Activated T-helper 2 cell treated with anti-CD3 and anti-CD28 coated beads, Interferon-gamma antibody, Interleukin-2, Interleukin-4, amounts not matched to agents 10 μg/mL and 5 μg/mL and 100 μg/mL, durations not matched to agents 14 hours and 24 hours and 36 hours (primary cell): Measurements from ENCODE around the gene MUSTN1. TPM values are rescaled to one million over a fixed set of nuclear protein-coding genes. Genes with fewer than 3 reads are reported as not detected.

ENCODE experiments used
- DNase-seq: peaks from one replicate; pipeline ENCODE4 v3.0.0; 2021; ENCODE audit warnings: low spot score
- H3K27ac Mint-ChIP-seq: one replicate; pipeline ENCODE4 v1.8.0; 2021; ENCODE audit warnings: mixed read lengths
- H3K27me3 Mint-ChIP-seq: one replicate; pipeline ENCODE4 v1.8.0; 2021; ENCODE audit warnings: low read depth, mixed read lengths
- H3K36me3 Mint-ChIP-seq: one replicate; pipeline ENCODE4 v1.8.0; 2021; ENCODE audit warnings: low read depth, mixed read lengths
- H3K4me1 Mint-ChIP-seq: one replicate; pipeline ENCODE4 v1.8.0; 2021; ENCODE audit warnings: low read depth, mixed read lengths
- H3K4me3 Mint-ChIP-seq: one replicate; pipeline ENCODE4 v1.8.0; 2021; ENCODE audit warnings: low read depth, mild to moderate bottlenecking, moderate library complexity, mixed read lengths
- H3K9me3 Mint-ChIP-seq: one replicate; pipeline ENCODE4 v1.8.0; 2021; ENCODE audit warnings: mixed read lengths
- intact Hi-C: fragments of 100-400 bp; cut with micrococcal nuclease; formaldehyde crosslinking; loops from one replicate; pipeline ENCODE4 v1.15.1; 2023
- total RNA-seq: library from RNA; stranded (reverse); gene quantifications from 2 replicates; pipeline ENCODE4 v1.2.3, GENCODE V29; 2022

MUSTN1 gene
- total RNA-seq, 1 donor from 2014 or later = 2.6 TPM

GRCh38 chr3:52824037-52824436 is 10.8 kb downstream of the MUSTN1 start:
- no peaks in the 10 kb centered on the region for H3K4me1 Mint-ChIP-seq
- intact Hi-C loops = no loop called here
- H3K4me3 Mint-ChIP-seq = no peak overlapping the region
- H3K36me3 Mint-ChIP-seq = no peaks in the 10 kb centered on the region
- H3K27ac Mint-ChIP-seq = no peak overlapping the region
- no peaks in the 10 kb centered on the region for H3K27me3 Mint-ChIP-seq
- no peak for DNase-seq
- no peaks in the 10 kb centered on the region for H3K9me3 Mint-ChIP-seq

- intact Hi-C loops = no loop called here
- no peaks in the 10 kb centered on the region for H3K4me1 Mint-ChIP-seq
- DNase-seq = no peak
- no peaks in the 10 kb centered on the region for H3K36me3 Mint-ChIP-seq
- H3K27ac Mint-ChIP-seq = no peak overlapping the region
- H3K9me3 Mint-ChIP-seq = no peaks in the 10 kb centered on the region
- no peak overlapping the region for H3K4me3 Mint-ChIP-seq
- H3K27me3 Mint-ChIP-seq = no peaks in the 10 kb centered on the region
Measured at GRCh38 chr3:52822363-52822762, 12.5 kb downstream of the MUSTN1 start.

- no peak for DNase-seq
- Mint-ChIP-seq H3K4me1 (no peaks in the 10 kb centered on the region), H3K36me3 (no peaks in the 10 kb centered on the region), H3K9me3 (no peaks in the 10 kb centered on the region), H3K27ac (no peak overlapping the region), H3K4me3 (no peak overlapping the region), H3K27me3 (no peaks in the 10 kb centered on the region)
- intact Hi-C loops = no loop called here
Measured at GRCh38 chr3:52820736-52821135, 14.1 kb downstream of the MUSTN1 start.

- Mint-ChIP-seq H3K36me3 (no peaks in the 10 kb centered on the region), H3K4me1 (no peaks in the 10 kb centered on the region), H3K27ac (no peak overlapping the region), H3K27me3 (no peaks in the 10 kb centered on the region), H3K4me3 (no peak overlapping the region), H3K9me3 (no peaks in the 10 kb centered on the region)
- intact Hi-C loops = no loop called here
- no peak for DNase-seq
Measured at GRCh38 chr3:52819936-52820335, 14.9 kb downstream of the MUSTN1 start.

- DNase-seq = no peak
- no peaks in the 10 kb centered on the region for H3K9me3 Mint-ChIP-seq
- no peaks in the 10 kb centered on the region for H3K36me3 Mint-ChIP-seq
- no peak overlapping the region for H3K4me3 Mint-ChIP-seq
- no peaks in the 10 kb centered on the region for H3K27me3 Mint-ChIP-seq
- no peaks in the 10 kb centered on the region for H3K4me1 Mint-ChIP-seq
- intact Hi-C loops = no loop called here
- no peak overlapping the region for H3K27ac Mint-ChIP-seq
Measured at GRCh38 chr3:52817860-52818259, 17.0 kb downstream of the MUSTN1 start.

GRCh38 chr3:52817221-52817620 is 17.6 kb downstream of the MUSTN1 start:
- H3K27ac Mint-ChIP-seq = no peak overlapping the region

GRCh38 chr3:52816654-52817053 is 18.2 kb downstream of the MUSTN1 start:
- no peaks in the 10 kb centered on the region for H3K9me3 Mint-ChIP-seq
- intact Hi-C loops = no loop called here
- no peaks in the 10 kb centered on the region for H3K4me1 Mint-ChIP-seq
- H3K27me3 Mint-ChIP-seq = no peaks in the 10 kb centered on the region
- no peak overlapping the region for H3K4me3 Mint-ChIP-seq
- no peaks in the 10 kb centered on the region for H3K36me3 Mint-ChIP-seq
- DNase-seq = no peak
- no peak overlapping the region for H3K27ac Mint-ChIP-seq

More at GRCh38 chr3:52817221-52817620, 17.6 kb downstream of the MUSTN1 start:
- Mint-ChIP-seq H3K4me3 (no peak overlapping the region), H3K36me3 (no peaks in the 10 kb centered on the region), H3K27me3 (no peaks in the 10 kb centered on the region), H3K9me3 (no peaks in the 10 kb centered on the region), H3K4me1 (no peaks in the 10 kb centered on the region)
- intact Hi-C loops = no loop called here
- DNase-seq = no peak

DNA sequence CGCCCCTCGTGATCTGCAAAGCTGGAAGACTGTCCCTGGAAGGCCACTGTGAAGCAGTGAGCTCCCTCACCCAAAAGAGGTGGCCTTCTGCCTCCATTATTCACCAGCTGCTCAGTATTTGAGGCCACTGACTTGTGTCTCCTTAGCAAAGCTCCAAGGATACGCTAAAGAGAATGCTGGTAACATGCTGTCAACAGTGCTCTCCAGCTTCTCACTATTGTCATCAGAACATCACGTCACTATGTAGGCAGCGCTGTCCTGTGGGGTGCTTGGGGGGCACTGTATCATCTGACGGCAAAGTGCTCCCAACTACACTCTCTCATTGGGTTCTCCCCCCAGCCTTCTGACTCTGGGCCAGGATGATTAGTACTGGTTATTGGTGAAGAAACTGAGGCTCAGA is 18.6 kb downstream of the MUSTN1 start:
- H3K4me3 Mint-ChIP-seq = no peak overlapping the region
- intact Hi-C loops = no loop called here
- no peak overlapping the region for H3K27ac Mint-ChIP-seq
- H3K4me1 Mint-ChIP-seq = no peaks in the 10 kb centered on the region
- no peaks in the 10 kb centered on the region for H3K9me3 Mint-ChIP-seq
- no peaks in the 10 kb centered on the region for H3K27me3 Mint-ChIP-seq
- no peak for DNase-seq
- no peaks in the 10 kb centered on the region for H3K36me3 Mint-ChIP-seq

GRCh38 chr3:52813810-52814209 is 21.0 kb downstream of the MUSTN1 start:
- H3K4me1 Mint-ChIP-seq = peaks cover 1% of the 10 kb centered on the region
- no peaks in the 10 kb centered on the region for H3K27me3 Mint-ChIP-seq
- no peaks in the 10 kb centered on the region for H3K9me3 Mint-ChIP-seq
- no peak overlapping the region for H3K4me3 Mint-ChIP-seq
- no peaks in the 10 kb centered on the region for H3K36me3 Mint-ChIP-seq
- H3K27ac Mint-ChIP-seq = no peak overlapping the region
- DNase-seq = no peak
- intact Hi-C loops = no loop called here

DNA sequence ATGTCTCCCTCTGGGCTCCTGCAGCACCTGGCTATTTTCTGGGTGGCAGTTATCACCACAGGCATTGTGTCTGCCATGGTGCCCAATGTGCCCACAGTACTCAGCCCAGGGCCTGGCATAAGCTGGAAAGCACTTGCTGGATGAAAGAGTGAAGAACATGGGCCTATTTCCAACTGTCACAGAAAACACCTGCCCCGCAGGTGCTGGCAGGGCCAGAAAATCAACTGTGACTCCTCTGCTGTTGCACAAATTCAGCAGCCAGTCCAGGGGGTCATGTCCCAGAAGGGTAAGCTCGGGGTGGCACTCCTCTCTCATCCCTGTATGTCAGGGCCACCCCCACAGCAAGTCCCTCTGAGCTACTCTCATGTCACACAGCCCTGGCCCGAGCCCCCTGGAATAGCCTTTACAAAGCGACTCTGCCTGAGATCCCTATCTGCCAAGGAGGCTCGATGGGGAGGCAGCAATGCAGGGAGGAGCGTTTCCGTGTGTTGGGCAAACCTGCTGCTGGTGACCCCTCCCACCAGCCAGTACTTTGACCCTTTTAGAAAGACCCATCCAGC is 23.3 kb downstream of the MUSTN1 start:
- no peak overlapping the region for H3K4me3 Mint-ChIP-seq
- intact Hi-C loops = no loop called here
- H3K36me3 Mint-ChIP-seq = no peaks in the 10 kb centered on the region
- H3K27ac Mint-ChIP-seq = no peak overlapping the region
- peaks cover 1% of the 10 kb centered on the region for H3K4me1 Mint-ChIP-seq
- no peak for DNase-seq
- no peaks in the 10 kb centered on the region for H3K27me3 Mint-ChIP-seq
- no peaks in the 10 kb centered on the region for H3K9me3 Mint-ChIP-seq

- peaks cover 1% of the 10 kb centered on the region for H3K4me1 Mint-ChIP-seq
- H3K36me3 Mint-ChIP-seq = no peaks in the 10 kb centered on the region
- H3K4me3 Mint-ChIP-seq = no peak overlapping the region
- no peaks in the 10 kb centered on the region for H3K9me3 Mint-ChIP-seq
- DNase-seq = no peak
- no peak overlapping the region for H3K27ac Mint-ChIP-seq
- H3K27me3 Mint-ChIP-seq = no peaks in the 10 kb centered on the region
- intact Hi-C loops = no loop called here
Measured at GRCh38 chr3:52810923-52811322, 23.9 kb downstream of the MUSTN1 start.

GRCh38 chr3:52809662-52810377 is 25.0 kb downstream of the MUSTN1 start:
- H3K4me3 Mint-ChIP-seq = no peak overlapping the region
- H3K9me3 Mint-ChIP-seq = no peaks in the 10 kb centered on the region
- H3K36me3 Mint-ChIP-seq = no peaks in the 10 kb centered on the region
- peaks cover 1% of the 10 kb centered on the region for H3K4me1 Mint-ChIP-seq
- no peak for DNase-seq
- H3K27me3 Mint-ChIP-seq = no peaks in the 10 kb centered on the region
- H3K27ac Mint-ChIP-seq = no peak overlapping the region
- intact Hi-C loops = no loop called here

GRCh38 chr3:52809149-52809548 is 25.7 kb downstream of the MUSTN1 start:
- Mint-ChIP-seq H3K4me3 (no peak overlapping the region), H3K36me3 (no peaks in the 10 kb centered on the region), H3K9me3 (no peaks in the 10 kb centered on the region), H3K27ac (no peak overlapping the region), H3K27me3 (no peaks in the 10 kb centered on the region), H3K4me1 (peaks cover 1% of the 10 kb centered on the region)
- intact Hi-C loops = no loop called here
- no peak for DNase-seq
